Erythroblast (primary cell): ENCODE results near the gene MADD.

Experiments
- DNase-seq, 2 experiments: peaks; one replicate each; lab custom pipeline; 2025; lab: John Stamatoyannopoulos, UW
- GATA1 ChIP-seq: IDR thresholded peaks from 2 replicates; pipeline ENCODE4 v1.6.1; 2011; ENCODE audit warnings: low read depth, mild to moderate bottlenecking, control low read depth, low read length, moderate library complexity
- POLR2A ChIP-seq: IDR thresholded peaks from 2 replicates; pipeline ENCODE4 v1.6.1; 2011; ENCODE audit warnings: mild to moderate bottlenecking, low read length

Gene MADD

DNA sequence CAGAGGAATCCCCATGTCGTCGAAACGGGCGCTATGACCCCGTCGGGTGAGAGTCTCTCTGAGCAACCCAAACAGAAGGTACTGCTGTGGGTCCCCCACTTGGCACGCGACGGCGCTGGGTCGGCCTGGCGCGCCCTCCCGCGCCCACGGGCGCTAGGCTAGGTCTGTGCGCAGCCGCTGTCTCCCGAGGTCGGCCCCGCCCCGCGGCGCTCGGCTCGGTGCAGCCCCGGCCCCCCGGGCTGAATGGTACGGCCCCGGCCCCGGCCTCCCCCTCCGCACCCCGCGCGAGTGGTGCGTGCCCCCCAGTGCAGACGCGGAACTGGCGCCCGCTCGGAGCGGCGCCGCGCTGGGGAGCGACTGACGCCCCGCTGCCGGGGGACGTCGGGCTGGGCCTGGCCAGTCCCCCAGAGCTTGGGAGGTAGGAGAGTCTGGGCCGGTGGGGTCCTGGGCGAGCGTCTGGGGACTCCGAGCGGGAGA, at the start of gene MADD:
Gene MADD, plus strand, starts transcription at position 305 of the 477 bp plus-strand sequence.
- TF ChIP-seq POLR2A (peak; percentile 17), GATA1 (no peak)
- DNase-seq = peak; percentile 91 to 94

DNA sequence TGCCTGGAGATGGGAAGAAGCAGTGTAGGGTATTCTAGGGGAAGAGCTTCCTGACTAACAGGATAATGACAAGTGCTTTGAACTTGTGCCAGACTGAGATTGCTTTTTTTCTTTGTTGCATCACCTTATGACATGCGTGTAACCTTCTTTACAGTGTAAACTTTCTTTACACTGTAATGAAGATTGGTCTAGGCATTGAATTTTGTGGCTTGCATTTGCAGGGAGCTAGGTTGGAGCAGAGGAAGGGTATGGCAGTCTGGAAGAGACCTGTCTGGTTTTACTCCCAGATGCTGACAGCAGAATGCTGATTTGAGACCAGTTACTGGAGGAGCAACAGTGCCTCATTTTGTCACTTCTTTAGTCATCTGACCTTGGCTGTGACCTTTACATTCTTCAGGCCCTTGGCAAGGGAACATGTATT, 49.5 kb upstream of the MADD start:
- DNase-seq = peak in 1 of 2 experiments; percentile 31

DNA sequence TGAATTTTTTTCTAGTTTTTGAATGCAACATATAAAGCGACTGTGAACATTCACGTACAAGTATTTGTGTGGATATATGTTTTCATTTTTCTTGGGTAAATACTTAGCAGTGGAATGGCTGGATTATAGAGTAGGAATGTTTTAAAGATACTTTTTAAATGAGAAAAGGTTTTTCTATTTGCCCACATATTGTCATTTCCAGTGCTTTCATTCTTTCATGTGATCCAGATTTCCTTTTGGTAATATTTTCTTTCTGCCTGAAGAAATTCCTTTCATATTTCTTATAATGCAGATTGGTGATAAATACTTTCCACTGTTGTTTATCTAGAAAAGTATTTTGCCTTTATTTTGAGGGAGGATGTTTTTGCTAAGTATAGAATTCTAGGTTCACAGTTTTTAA, 47.2 kb upstream of the MADD start:
- TF ChIP-seq POLR2A (no peak), GATA1 (no peak)
- no peak for DNase-seq

More for the DNA sequence above, 49.5 kb upstream of the MADD start:
- TF ChIP-seq POLR2A (no peak), GATA1 (no peak)

DNA sequence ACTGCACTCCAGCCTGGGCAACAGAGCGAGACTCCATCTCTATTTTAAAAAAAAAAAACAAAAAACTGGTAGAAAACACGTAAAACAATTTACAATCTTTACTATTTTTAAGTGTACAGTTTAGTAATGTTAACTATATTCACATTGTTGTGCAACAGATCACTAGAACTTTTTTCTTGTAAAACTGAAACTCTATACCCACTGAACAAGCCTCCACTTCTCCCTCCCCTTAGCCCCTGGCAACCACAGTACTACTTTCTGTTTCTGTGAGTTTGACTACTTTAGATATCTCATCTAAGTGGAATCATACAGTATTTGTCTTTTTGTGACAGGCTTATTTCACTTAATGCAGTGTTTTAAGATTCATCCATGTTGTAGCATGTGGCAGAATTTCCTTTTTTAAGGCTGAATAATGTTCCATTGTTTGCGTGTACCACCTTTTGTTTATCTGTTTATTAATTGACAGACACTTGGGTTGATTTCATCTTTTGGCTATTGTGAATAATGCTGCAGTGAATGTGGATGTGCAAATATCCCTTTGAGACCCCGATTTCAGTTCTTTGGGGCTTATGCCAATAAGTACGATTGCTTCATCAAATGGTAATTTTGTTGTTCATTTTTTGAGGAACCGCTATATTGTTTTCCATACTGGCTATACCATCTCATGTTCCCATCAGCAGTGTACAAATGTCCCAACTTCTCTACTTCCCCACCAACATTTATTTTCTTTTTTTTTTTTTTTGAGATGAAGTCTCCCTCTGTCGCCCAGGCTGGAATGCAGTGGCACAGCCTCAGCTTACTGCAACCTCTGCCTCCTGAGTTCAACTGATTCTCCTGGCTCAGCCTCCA, 44.2 kb upstream of the MADD start:
- no peak for DNase-seq

DNA sequence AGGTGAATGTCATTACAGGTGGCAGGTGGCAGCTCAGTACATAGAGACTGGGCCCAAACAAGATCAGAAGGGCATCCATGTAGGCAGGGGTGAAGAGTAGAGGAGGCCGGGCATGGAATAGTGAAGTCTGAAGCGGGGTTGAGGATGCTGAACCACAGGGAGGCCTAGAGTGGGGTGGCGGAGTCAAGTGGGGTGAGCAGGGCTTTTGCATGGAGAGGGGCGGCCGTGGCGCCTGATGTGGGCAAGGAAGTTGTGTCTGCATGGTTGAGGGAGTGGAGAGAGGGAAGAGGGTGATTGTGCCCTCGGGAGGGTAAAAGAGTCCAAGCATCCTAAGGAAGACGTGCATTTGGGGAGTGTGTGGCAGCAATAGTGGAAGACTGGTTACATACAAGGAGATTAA, 40.8 kb upstream of the MADD start:
- TF ChIP-seq POLR2A = no peak
- no peak for TF ChIP-seq GATA1

More for the DNA sequence above, 44.2 kb upstream of the MADD start:
- no peak for TF ChIP-seq GATA1
- TF ChIP-seq POLR2A = no peak

DNA sequence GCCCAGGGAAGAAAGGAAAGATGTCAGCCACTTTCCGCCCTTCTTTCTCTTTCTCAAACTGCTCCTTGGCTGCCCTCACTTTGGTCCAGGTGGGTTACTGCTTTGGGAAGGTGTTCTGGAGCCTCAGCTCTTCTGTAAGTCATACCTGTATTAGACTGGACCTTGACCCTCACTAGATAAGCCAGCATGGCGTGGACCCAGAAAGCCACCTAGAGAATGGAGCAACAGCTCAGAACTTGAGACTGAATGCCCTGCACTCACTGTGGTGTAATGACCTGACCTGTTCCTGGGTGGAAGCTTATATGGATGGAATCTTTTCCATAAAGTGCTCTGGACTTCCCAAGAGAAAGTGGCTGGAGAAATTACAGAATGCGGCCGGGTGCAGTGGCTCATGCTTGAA, 36.9 kb upstream of the MADD start:
- TF ChIP-seq GATA1 (no peak), POLR2A (no peak)
- DNase-seq = no peak

More for the DNA sequence above, 40.8 kb upstream of the MADD start:
- DNase-seq = no peak

DNA sequence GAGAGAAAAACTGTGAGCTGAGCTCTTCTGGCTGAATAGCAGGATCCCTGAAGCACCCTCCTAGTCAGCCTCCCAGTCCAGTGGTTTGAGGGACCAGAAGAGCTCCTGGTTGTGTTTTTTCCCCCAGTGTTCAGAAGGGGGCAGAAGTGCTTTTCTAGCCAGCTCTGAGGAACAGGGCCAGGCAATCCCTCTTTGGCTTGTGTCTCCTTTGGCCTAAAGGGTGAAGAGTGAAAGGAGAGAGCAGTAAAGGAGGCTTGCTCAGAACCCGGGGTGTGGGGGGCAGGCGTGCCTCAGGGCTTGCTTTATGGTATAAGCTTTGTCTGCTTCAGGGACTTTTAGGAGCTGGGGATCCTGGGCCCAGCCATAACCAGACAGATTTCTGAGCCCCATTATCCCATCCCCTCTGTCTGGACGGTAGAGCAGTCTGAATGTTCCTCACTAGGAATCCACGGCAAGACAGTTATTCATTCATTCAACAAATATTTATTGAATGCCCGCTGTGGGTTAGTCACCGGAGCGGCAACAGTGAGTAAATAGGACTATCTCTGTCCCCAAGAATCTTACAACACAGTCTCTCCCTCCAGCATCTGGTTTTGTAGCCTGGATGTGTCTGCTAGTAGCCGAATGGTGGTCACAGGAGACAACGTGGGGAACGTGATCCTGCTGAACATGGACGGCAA, 35.8 kb upstream of the MADD start:
- DNase-seq = peak; percentile 26 to 29
- TF ChIP-seq GATA1 = no peak
- TF ChIP-seq POLR2A = peak; percentile 9

DNA sequence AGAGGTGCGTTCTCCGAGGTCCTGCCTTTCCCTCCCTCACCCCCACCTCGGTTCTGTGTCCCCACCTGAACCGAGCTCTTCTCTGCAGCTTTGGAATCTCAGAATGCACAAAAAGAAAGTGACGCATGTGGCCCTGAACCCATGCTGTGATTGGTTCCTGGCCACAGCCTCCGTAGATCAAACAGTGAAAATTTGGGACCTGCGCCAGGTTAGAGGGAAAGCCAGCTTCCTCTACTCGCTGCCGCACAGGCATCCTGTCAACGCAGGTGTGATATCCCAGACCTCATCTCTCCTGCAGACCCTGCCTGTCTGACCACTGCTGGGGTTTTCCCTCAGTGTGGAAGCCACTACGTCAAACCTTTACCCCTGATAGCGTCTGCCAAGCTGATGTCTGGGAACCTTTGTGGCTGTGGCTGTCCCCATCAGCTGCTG, 35.2 kb upstream of the MADD start:
- DNase-seq = no peak
- TF ChIP-seq POLR2A = no peak
- no peak for TF ChIP-seq GATA1

DNA sequence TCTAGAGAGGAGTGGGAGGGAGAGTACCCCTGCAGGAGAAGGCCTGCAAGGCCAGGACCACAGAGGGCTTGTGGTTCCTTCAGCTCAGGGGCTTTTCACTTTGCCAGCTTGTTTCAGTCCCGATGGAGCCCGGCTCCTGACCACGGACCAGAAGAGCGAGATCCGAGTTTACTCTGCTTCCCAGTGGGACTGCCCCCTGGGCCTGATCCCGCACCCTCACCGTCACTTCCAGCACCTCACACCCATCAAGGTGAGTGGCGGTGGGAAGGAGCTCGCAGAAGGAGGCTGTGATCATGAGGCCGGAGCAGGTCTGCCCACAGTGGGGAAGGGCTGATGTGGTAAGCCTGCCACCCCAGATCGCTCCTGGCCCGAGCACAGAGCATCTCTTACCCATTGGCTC, 34.8 kb upstream of the MADD start:
- TF ChIP-seq GATA1 (no peak), POLR2A (no peak)
- no peak for DNase-seq

DNA sequence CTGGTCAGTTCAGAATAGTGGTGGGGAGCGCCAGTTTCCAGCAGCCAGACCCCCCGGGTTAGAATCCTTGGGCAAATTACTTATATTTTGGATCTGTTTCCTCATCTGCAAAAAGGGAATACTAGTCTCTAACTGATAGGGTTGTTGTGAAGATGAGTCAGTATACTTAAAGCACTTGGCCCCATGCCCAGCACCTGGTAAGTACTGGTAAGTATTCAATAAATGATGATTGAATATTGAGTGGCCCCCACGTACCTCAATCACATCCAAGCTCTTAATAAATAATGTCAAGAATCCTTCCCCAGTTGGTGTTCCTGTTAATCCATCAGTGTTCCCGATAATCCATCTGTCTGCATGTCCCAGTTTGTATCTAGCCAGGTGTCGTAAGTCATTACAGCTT, 33.5 kb upstream of the MADD start:
- peak; percentile 47 to 63 for DNase-seq
- TF ChIP-seq GATA1 = no peak
- no peak for TF ChIP-seq POLR2A

DNA sequence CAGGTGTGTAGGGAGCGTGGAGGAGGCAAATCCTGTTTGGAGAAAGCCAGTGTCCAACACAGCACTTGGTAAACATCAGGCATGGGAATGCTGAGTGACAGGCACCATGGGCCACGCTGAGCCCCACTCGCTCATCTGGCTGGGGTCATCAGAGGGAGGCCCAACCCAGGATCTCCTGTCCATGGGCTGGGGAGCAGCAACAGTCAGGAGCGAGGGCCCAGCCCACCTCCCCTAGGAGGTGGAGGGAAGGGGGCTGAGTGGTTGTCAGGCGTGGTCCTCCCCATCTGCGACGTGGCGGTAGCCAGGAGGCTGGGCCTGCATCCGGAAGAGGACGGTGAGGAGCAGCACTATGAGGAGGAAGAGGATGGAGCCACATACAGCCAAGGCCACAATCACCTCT, 30.1 kb upstream of the MADD start:
- TF ChIP-seq GATA1 (no peak), POLR2A (no peak)
- DNase-seq = no peak

DNA sequence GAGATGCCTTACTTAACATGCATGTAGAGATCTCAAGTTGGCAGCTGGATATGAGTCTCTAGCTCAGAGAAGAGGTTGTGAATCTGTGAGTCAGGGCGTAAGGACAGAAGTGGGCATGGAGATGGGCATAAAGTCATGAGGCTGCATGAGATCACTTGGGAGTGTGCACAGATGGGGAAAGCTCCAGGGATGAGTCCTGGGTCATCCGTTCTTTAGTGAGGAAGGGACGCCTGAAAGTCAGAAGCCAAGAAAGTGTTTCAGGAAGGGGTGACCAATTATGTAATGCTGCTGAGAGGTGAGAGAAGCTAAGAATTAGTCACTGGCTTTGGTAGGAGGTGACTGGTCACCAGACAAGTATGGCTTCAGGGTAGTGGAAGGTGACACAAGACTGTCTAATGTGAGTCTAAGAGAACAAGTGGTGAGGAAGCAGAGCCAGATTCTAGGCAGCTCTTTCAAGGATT, 28.1 kb upstream of the MADD start:
- DNase-seq = no peak

DNA sequence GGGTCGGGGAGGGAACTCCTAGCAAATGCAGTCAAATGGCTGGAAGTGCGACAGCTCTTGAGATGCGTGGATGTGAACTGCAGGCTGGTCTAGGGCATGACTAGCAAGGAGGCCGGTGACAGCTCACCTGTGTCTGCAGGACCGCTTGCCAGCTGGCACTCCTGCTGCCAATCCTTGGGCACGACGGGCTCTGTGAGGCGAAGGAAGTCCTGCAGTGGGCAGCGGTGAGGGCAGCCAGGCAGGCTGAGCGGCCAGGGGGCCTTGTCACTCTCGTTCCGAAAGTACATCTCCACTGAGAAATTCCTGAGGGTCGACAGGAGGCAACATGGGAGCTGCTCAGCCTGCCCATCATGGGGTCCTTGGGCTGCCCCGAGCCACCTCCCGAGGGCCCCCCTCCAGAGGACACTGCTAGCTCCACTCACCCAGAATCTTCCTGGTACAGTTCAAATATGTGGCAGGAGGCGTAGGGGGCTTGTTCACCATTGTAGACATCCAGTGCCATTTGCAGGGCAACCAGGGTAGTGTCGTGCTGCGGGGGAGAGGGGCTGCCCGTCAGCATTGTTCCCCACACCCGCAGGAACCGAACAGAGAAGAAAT, 27.2 kb upstream of the MADD start:
- TF ChIP-seq GATA1 (no peak), POLR2A (peak; percentile 11)
- DNase-seq = no peak

More for the DNA sequence above, 28.1 kb upstream of the MADD start:
- no peak for TF ChIP-seq POLR2A
- no peak for TF ChIP-seq GATA1
